Left kidney (tissue), 8 donors: ENCODE data around the gene OR51M1. TPM values are rescaled to one million over a fixed set of nuclear protein-coding genes. Genes with fewer than 3 reads are reported as not detected.
"Not testable (repeated sequence)": the region's sequence is repeated elsewhere in the genome, so short reads cannot be mapped to it uniquely, and the experiment has no call there.

ENCODE experiments used
- DNase-seq: peaks from one replicate; pipeline ENCODE4 v3.0.0-alpha.2; 2013
- long read RNA-seq, 8 donors: transcript quantifications; one replicate each; lab custom pipeline, GENCODE V29; 2026
- polyA plus RNA-seq: library from polyadenylated mRNA; unstranded; fragments of 120-200 nt; gene quantifications from one replicate; pipeline ENCODE4 v1.2.1, GENCODE V29; 2013; ENCODE audit not compliant: insufficient read length

Gene OR51M1
- polyA plus RNA-seq: 0.15 TPM
- long read RNA-seq, donor 1: 0 reads
- long read RNA-seq, donor 2: 0 reads
- long read RNA-seq, donor 3: 0 reads
- long read RNA-seq, donor 4: 0 reads
- long read RNA-seq, donor 5: 0 reads
- long read RNA-seq, donor 6: 0 reads
- long read RNA-seq, donor 7: 0 reads
- long read RNA-seq, donor 8: 0 reads

- no peak for DNase-seq
Observed at GRCh38 chr11:5383576-5383975, at the start of gene OR51M1. Gene OR51M1, plus strand, starts transcription at chr11:5383812. Its CDS starts 5,587 bp downstream, at chr11:5389399.

DNA sequence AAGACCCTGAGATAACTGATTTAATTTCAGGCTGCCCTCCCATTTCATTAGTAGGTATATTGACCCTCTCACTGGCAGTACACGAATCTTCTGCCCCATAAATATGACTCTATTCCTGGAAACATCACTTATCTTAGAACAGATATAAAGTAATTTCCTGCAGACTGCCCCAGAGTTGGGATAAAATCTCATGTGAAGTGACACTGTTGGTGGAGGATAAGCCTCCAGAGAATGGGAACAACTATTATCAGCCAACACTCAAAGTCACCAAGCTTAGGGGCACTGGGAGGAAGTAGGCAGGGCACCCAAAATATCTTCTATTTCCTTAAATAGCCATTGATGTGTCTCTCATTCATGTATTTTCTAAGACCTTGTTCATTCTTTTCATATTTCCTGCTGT lies 48.4 kb upstream of the OR51M1 start:
- DNase-seq: no peak

DNA sequence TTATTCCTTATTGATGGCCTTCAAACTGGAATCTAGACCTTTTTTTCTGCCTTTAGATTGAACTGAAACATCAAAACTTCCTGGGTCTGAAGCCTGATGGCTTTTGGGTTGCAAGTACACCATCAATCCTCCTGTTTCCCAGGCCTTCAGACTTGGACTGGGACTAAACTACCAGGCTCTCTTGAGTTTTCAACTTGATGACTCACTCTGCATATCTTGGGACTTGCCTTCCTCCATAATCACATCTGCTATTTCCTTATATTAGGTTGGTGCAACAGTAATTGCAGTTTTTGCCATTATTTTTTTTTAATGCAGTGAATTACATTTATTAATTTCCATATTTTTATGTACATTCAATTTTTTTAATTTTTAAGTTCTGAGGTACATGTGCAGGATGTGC lies 47.3 kb upstream of the OR51M1 start:
- DNase-seq: no peak

- not testable (repeated sequence) for DNase-seq
Observed at GRCh38 chr11:5337253-5337652, 46.4 kb upstream of the OR51M1 start.

- no peak for DNase-seq
Observed at GRCh38 chr11:5339771-5340322, 43.8 kb upstream of the OR51M1 start.

DNA sequence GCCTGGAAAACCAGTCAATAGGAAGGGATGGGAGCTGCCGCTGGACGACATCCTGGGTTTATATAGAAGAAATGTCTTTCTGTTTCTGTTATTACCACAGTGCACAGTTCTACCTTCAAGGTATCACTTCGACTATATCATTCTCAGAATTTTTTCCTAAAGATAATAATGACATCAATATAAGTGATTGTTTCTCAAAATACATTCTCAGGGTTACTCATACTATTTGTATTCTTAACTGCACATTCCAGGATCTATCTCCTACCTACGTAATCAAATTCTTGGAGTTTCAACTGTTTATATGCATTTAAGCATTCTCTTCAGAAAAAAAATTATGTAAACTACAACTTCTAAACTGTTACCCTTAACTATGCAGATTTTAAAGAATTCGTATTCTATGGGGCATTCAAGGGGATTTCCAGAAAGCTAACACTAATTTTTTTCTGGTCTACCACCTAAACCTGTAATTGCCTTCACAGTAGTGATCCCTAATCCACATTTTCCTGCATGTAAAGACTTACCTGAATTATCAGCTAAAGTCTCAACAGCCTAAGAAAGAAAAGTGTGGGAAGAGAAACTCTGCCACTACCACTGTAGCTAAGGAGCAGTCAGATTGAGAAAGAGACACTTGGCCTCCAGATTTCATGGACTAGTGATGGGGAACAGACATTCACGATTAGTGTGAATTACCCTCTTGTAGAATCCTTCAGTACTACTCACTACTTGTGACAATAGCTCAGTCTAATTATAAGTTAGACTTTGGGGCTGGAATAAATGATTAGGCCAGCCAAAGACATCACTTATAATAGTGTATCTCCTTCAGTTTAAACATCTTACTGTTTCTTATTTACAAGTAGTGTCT lies 39.9 kb upstream of the OR51M1 start, which contains the start of gene OR51B5:
Gene OR51B5 (minus strand): TSS at position 51 of the 862 bp plus-strand sequence. CDS start 0 bp downstream, at position 51.
- no peak for DNase-seq

GRCh38 chr11:5345831-5346230 lies 37.8 kb upstream of the OR51M1 start:
- no peak for DNase-seq

GRCh38 chr11:5348551-5349194 lies 34.9 kb upstream of the OR51M1 start:
- no peak for DNase-seq

GRCh38 chr11:5349550-5349949 lies 34.1 kb upstream of the OR51M1 start:
- DNase-seq: no peak

GRCh38 chr11:5351208-5351607 lies 32.4 kb upstream of the OR51M1 start, which contains the start of gene OR51B6:
Gene OR51B6, plus strand, starts transcription at chr11:5351508. Its CDS starts 0 bp downstream, at chr11:5351508.
- no peak for DNase-seq

DNA sequence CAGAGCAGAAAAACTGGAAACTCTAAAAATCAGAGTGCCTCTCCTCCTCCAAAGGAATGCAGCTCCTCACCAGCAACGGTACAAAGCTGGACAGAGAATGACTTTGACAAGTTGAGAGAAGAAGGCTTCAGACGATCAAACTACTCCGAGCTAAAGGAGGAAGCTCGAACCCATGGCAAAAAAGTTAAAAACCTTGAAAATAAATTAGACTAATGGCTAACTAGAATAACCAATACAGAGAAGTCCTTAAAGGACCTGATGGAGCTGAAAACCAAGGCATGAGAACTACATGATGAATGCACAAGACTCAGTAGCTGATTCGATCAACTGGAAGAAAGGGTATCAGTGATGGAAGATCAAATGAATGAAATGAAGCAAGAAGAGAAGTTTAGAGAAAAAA lies 27.6 kb upstream of the OR51M1 start:
- DNase-seq: not testable (repeated sequence)

DNA sequence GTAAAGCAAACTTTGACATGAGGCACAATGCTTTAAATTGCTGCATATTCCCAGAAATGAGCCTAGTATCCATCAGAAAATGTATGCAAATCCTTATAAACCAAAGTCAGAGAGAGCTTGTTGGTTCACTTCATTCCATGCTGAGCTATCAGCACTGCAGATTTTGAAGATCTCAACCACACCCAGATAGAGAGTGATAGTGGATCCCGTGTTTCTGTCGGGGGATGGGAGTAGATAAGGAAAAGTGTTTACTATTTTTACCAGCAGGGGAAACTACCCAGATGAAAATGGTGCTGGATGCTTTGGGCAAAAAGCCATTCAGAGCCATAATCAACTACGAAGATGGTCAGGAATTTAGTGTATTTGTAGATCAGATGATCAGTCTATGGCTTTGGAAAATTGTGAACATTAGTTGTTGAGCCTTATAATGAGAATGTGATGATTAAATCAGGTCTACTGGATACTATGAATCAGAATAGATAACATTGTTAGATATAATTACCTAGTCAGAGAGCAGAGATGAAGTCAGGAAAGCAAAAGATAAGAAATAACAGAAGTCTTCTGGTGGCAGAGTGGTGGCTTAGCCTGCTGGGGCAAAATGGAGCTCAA lies 21.5 kb upstream of the OR51M1 start:
- DNase-seq: no peak

GRCh38 chr11:5363679-5364078 lies 19.9 kb upstream of the OR51M1 start:
- DNase-seq: no peak

DNA sequence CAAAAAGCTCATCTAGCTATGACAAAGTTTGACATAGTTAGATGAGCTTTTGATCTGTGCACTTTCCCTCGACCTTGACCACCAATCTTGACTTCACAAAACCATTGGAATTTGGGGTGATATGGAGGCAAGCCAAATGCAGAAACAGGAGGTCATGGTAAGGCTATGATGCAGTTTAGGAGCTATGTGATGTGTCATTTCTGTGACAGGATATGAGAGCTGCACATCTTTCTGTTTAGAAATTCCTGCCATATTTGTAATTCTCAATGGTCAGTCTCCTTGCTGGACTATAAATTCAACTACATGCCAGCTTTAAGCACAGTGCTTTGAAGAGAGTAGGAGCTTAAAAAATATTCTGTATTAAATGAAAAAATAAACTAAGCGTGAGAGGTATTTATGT lies 19.4 kb upstream of the OR51M1 start:
- DNase-seq: no peak

GRCh38 chr11:5366365-5366764 lies 17.2 kb upstream of the OR51M1 start:
- DNase-seq: not testable (repeated sequence)

DNA sequence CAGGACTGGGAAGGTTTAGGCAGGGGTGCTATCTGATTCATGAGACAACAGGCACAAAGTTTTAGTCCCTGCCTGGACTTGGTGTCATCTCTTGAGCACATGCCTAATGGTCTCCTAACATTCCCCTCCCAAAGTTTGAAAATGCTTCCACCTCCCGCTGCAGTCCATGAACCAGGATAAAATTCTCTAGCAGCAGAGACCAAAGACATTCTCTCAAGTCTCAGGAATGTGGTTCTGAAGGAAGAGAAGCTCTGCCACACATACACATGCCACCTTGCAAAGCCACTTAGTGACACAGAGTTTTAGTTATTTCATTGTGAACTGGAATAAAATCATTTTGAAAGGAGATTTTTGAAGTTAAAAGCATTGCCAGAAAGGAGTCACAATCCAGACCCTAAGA lies 16.8 kb upstream of the OR51M1 start:
- no peak for DNase-seq

- no peak for DNase-seq
Observed at GRCh38 chr11:5367448-5368074, 16.1 kb upstream of the OR51M1 start.

GRCh38 chr11:5368502-5369043 lies 15.0 kb upstream of the OR51M1 start:
- DNase-seq: no peak

GRCh38 chr11:5369789-5370188 lies 13.8 kb upstream of the OR51M1 start:
- no peak for DNase-seq

DNA sequence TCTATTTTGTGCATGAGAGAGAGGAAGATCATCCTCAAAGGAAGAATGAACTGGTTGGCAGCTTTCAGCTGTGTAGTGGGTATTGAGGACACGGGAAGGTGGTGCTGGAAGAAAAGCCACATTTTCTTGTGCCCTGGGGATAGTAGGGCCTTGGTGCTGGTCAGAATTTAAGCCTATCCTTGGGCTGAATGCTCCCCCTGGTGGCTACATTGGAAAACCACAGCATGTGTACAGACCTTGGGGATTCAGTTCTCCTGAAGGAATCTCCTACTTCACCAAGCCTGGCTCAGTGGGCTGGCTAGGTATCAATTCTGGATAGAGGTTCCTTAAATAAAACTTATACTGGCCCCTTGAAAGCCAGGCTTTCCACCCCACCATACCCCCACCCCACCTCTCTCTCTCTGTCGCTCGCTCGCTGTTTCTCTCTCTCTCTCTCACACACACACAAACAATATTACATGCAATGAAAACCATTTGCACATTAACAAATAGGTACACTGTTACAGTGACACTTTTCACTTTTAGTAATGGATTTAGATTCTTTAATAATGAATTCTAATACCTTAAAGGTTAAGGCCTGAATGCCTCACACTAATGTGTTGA lies 2.8 kb upstream of the OR51M1 start:
- peak; percentile 52 for DNase-seq

DNA sequence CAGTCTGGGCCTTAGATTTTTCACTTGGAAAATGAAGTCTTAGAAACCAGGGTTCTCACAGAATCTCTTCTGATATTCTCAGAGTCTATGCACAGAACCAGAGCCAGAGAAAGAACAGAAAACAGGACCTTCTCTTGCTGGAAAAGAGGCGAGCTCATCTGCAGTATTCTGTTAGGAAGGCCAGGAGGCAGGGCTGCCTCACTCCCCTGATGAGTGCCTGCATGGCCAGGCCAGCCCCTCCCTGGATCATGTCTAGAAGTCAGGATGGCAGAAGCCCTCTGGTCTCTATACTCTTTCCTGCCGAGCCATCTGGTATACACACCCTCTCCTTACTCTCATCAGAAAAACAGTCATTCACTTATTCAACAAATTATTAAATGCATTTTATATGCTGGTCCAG lies 723 bp downstream of the OR51M1 start:
- DNase-seq: no peak
